Measurements from ENCODE around the gene BCAS3. TPM values are rescaled to one million over a fixed set of nuclear protein-coding genes. Genes with fewer than 3 reads are reported as not detected.

The BCAS3 gene
- total RNA-seq, 2 experiments from 2014 or later: 20.1 to 31.8 TPM

- POLR2A ChIA-PET: interaction anchor here (0.5 to 1.4 kb wide), 2 partner anchors 46 to 53 kb away, joined by 5 read pairs; no protein-coding TSS in a partner anchor
- Histone ChIP-seq H3K4me3 (ENCODE audit: low read length) (no peak overlapping the region), H3K9me3 (ENCODE audit: control insufficient read depth in 1 of 2, insufficient read depth in 1 of 2, low read length in 2 of 2) (no peaks in the 10 kb centered on the region), H3K36me3 (ENCODE audit: insufficient read depth, low read length) (peaks cover 17% of the 10 kb centered on the region), H3K27me3 (ENCODE audit: control insufficient read depth in 1 of 2, insufficient read depth in 2 of 2, low read length in 2 of 2) (no peaks in the 10 kb centered on the region), H3K27ac (ENCODE audit: low read depth in 1 of 2, low read length in 2 of 2) (no peak overlapping the region), H3K4me1 (ENCODE audit: insufficient read depth, low read length) (no peaks in the 10 kb centered on the region)
- ATAC-seq (ENCODE audit: poor library complexity) (no peak), DNase-seq (no peak)
- H3K27me3 Mint-ChIP-seq: no peaks in the 10 kb centered on the region
- H3K27ac Mint-ChIP-seq: peak overlapping the region; percentile 75
- H3K4me1 Mint-ChIP-seq (ENCODE audit: low read depth): peaks cover 17% of the 10 kb centered on the region
- intact Hi-C loops (cut with DNase I, micrococcal nuclease): loop anchor here in 1 of 2 experiments (10.0 kb wide), 1 partner anchor 166 kb away; no protein-coding TSS in a partner anchor
- peaks cover 32% of the 10 kb centered on the region for H3K36me3 Mint-ChIP-seq (ENCODE audit: low read depth)
- H3K4me3 Mint-ChIP-seq: no peak overlapping the region
- no peaks in the 10 kb centered on the region for H3K9me3 Mint-ChIP-seq
- CTCF ChIA-PET: interaction anchor here (0.9 to 1.2 kb wide), 2 partner anchors 8 to 10 kb away, joined by 3 read pairs; no protein-coding TSS in a partner anchor
- no peak for TF ChIP-seq CTCF (IDR thresholded peaks at IDR 0.05)
Observed at GRCh38 chr17:60630352-60630751, 47.3 kb upstream of the BCAS3 start.

- DNase-seq (no peak), ATAC-seq (ENCODE audit: poor library complexity) (no peak)
- CTCF ChIA-PET: interaction anchor here (1.2 kb wide), 1 partner anchor 7 kb away, joined by 3 read pairs; no protein-coding TSS in a partner anchor
- intact Hi-C loops (cut with DNase I, micrococcal nuclease): loop anchor here in 1 of 2 experiments (10.0 kb wide), 1 partner anchor 166 kb away; no protein-coding TSS in a partner anchor
- no peaks in the 10 kb centered on the region for H3K27me3 ChIP-seq (ENCODE audit: control insufficient read depth in 1 of 2, insufficient read depth in 2 of 2, low read length in 2 of 2)
- Mint-ChIP-seq H3K9me3 (no peaks in the 10 kb centered on the region), H3K27me3 (no peaks in the 10 kb centered on the region), H3K36me3 (ENCODE audit: low read depth) (peaks cover 40% of the 10 kb centered on the region), H3K4me1 (ENCODE audit: low read depth) (peaks cover 17% of the 10 kb centered on the region), H3K4me3 (no peak overlapping the region), H3K27ac (peak overlapping the region; percentile 75)
- H3K36me3 ChIP-seq (ENCODE audit: insufficient read depth, low read length): peaks cover 12% of the 10 kb centered on the region
- no peak for TF ChIP-seq CTCF (IDR thresholded peaks at IDR 0.05)
- no peaks in the 10 kb centered on the region for H3K9me3 ChIP-seq (ENCODE audit: control insufficient read depth in 1 of 2, insufficient read depth in 1 of 2, low read length in 2 of 2)
- H3K4me1 ChIP-seq (ENCODE audit: insufficient read depth, low read length): no peaks in the 10 kb centered on the region
- H3K27ac ChIP-seq (ENCODE audit: low read depth in 1 of 2, low read length in 2 of 2): no peak overlapping the region
- POLR2A ChIA-PET: interaction anchor here (1.4 kb wide), 1 partner anchor 46 kb away, joined by 5 read pairs; no protein-coding TSS in a partner anchor
- H3K4me3 ChIP-seq (ENCODE audit: low read length): no peak overlapping the region
Observed at GRCh38 chr17:60631119-60631518, 46.5 kb upstream of the BCAS3 start.

GRCh38 chr17:60637683-60638082 lies 40.0 kb upstream of the BCAS3 start:
- Mint-ChIP-seq H3K27ac (no peak overlapping the region), H3K27me3 (no peaks in the 10 kb centered on the region), H3K9me3 (no peaks in the 10 kb centered on the region), H3K4me3 (no peak overlapping the region), H3K36me3 (ENCODE audit: low read depth) (peaks cover 67% of the 10 kb centered on the region), H3K4me1 (ENCODE audit: low read depth) (peaks cover 12% of the 10 kb centered on the region)
- intact Hi-C loops (cut with DNase I, micrococcal nuclease): loop anchor here (1.0 to 10.0 kb wide), 4 partner anchors 35 to 216 kb away; partner anchors contain the start of gene PPM1D (in 1 of the 2)
- Histone ChIP-seq H3K36me3 (ENCODE audit: insufficient read depth, low read length) (peaks cover 15% of the 10 kb centered on the region), H3K27ac (ENCODE audit: low read depth in 1 of 2, low read length in 2 of 2) (no peak overlapping the region), H3K27me3 (ENCODE audit: control insufficient read depth in 1 of 2, insufficient read depth in 2 of 2, low read length in 2 of 2) (no peaks in the 10 kb centered on the region), H3K9me3 (ENCODE audit: control insufficient read depth in 1 of 2, insufficient read depth in 1 of 2, low read length in 2 of 2) (no peaks in the 10 kb centered on the region), H3K4me1 (ENCODE audit: insufficient read depth, low read length) (no peaks in the 10 kb centered on the region), H3K4me3 (ENCODE audit: low read length) (no peak overlapping the region)
- ChIA-PET CTCF (interaction anchor here (0.8 to 2.2 kb wide), 7 partner anchors 36 to 250 kb away, joined by 3 to 5 read pairs (median 5); partner anchors contain the start of genes BCAS3 and PPM1D), POLR2A (interaction anchor here (0.7 to 1.1 kb wide), 3 partner anchors 38 to 217 kb away, joined by 3 to 4 read pairs (median 4); partner anchors contain the start of genes BCAS3 and PPM1D)
- ATAC-seq (ENCODE audit: poor library complexity): no peak
- no peak for DNase-seq
- TF ChIP-seq CTCF (IDR thresholded peaks at IDR 0.05): no peak
